Measurements from ENCODE around the gene RAP1GDS1.

The RAP1GDS1 gene

GRCh38 chr4:98290511-98290910 lies 29.3 kb downstream of the RAP1GDS1 start:
- no peak overlapping the region for H3K4me3 ChIP-seq (ENCODE audit: low read depth, low read length)
- CTCF ChIA-PET: interaction anchor here (0.5 to 1.6 kb wide), 2 partner anchors 348 to 765 kb away, joined by 3 to 4 read pairs; no protein-coding TSS in a partner anchor
- TF ChIP-seq CTCF (IDR thresholded peaks at IDR 0.05; ENCODE audit: insufficient read depth, low read length, missing control alignments): no peak
- DNase-seq (ENCODE audit: low read depth, low spot score): peak; percentile 66
- POLR2A ChIA-PET: no interaction called here

GRCh38 chr4:98293104-98293887 lies 32.1 kb downstream of the RAP1GDS1 start:
- H3K4me3 ChIP-seq (ENCODE audit: low read depth, low read length): no peak overlapping the region
- no peak for TF ChIP-seq CTCF (IDR thresholded peaks at IDR 0.05; ENCODE audit: insufficient read depth, low read length, missing control alignments)
- POLR2A ChIA-PET: no interaction called here
- CTCF ChIA-PET: interaction anchor here (0.9 to 1.2 kb wide), 2 partner anchors 10 to 440 kb away, joined by 3 read pairs; no protein-coding TSS in a partner anchor
- DNase-seq (ENCODE audit: low read depth, low spot score): no peak

GRCh38 chr4:98298022-98298421 lies 36.8 kb downstream of the RAP1GDS1 start:
- CTCF ChIA-PET: interaction anchor here (0.7 to 1.4 kb wide), 2 partner anchors 10 to 17 kb away, joined by 3 read pairs; no protein-coding TSS in a partner anchor

GRCh38 chr4:98300706-98301105 lies 39.5 kb downstream of the RAP1GDS1 start:
- ChIA-PET CTCF (no interaction called here), POLR2A (no interaction called here)
- DNase-seq (ENCODE audit: low read depth, low spot score): no peak
- no peak overlapping the region for H3K4me3 ChIP-seq (ENCODE audit: low read depth, low read length)
- no peak for TF ChIP-seq CTCF (IDR thresholded peaks at IDR 0.05; ENCODE audit: insufficient read depth, low read length, missing control alignments)

More at GRCh38 chr4:98298022-98298421, 36.8 kb downstream of the RAP1GDS1 start:
- POLR2A ChIA-PET: no interaction called here
- no peak overlapping the region for H3K4me3 ChIP-seq (ENCODE audit: low read depth, low read length)
- DNase-seq (ENCODE audit: low read depth, low spot score): no peak
- no peak for TF ChIP-seq CTCF (IDR thresholded peaks at IDR 0.05; ENCODE audit: insufficient read depth, low read length, missing control alignments)

- DNase-seq (ENCODE audit: low read depth, low spot score): no peak
- H3K4me3 ChIP-seq (ENCODE audit: low read depth, low read length): no peak overlapping the region
- POLR2A ChIA-PET: no interaction called here
- no peak for TF ChIP-seq CTCF (IDR thresholded peaks at IDR 0.05; ENCODE audit: insufficient read depth, low read length, missing control alignments)
- CTCF ChIA-PET: no interaction called here
Measured at GRCh38 chr4:98305576-98305975, 44.4 kb downstream of the RAP1GDS1 start.

- no peak for TF ChIP-seq CTCF (IDR thresholded peaks at IDR 0.05; ENCODE audit: insufficient read depth, low read length, missing control alignments)
- CTCF ChIA-PET: no interaction called here
- DNase-seq (ENCODE audit: low read depth, low spot score): no peak
- POLR2A ChIA-PET: no interaction called here
- no peak overlapping the region for H3K4me3 ChIP-seq (ENCODE audit: low read depth, low read length)
Measured at GRCh38 chr4:98310867-98311266, 49.7 kb downstream of the RAP1GDS1 start.

All from AG04449 (cell line).